BJ (cell line): ENCODE measurements around the gene KDM1B. TPM values are rescaled to one million over a fixed set of nuclear protein-coding genes. Genes with fewer than 3 reads are reported as not detected.

Experiments used
- CTCF ChIA-PET: fragments of 350-600 bp; formaldehyde crosslinking; extraction: SDS; loops from one replicate; lab custom pipeline; 2021; ENCODE audit warnings: antibody characterized with exemption, inconsistent platforms; lab: Yijun Ruan, JAX
- POLR2A ChIA-PET: fragments of 300-600 bp; sonication (Branson Sonifier 250); formaldehyde crosslinking; extraction: SDS; loops from one replicate; lab custom pipeline; 2021; ENCODE audit warnings: antibody characterized with exemption; lab: Charles Lee
- DNase-seq: peaks from one replicate; pipeline ENCODE4 v3.0.0-alpha.2; 2011; ENCODE audit warnings: low read depth
- H3K27me3 ChIP-seq: 2 replicates; pipeline ENCODE4 v1.6.0; 2011; ENCODE audit warnings: low read length; ENCODE audit not compliant: control insufficient read depth, insufficient read depth
- H3K36me3 ChIP-seq: 2 replicates; pipeline ENCODE4 v1.5.1; 2011; ENCODE audit warnings: low read length; ENCODE audit not compliant: control insufficient read depth, insufficient read depth
- H3K4me3 ChIP-seq: 2 replicates; pipeline ENCODE4 v1.5.1; 2011; ENCODE audit warnings: low read depth, mild to moderate bottlenecking, control low read depth, low read length
- CTCF ChIP-seq: IDR thresholded peaks from 2 replicates; pipeline ENCODE4 v1.5.1; 2011; ENCODE audit warnings: low read depth, mild to moderate bottlenecking, control low read depth, inconsistent platforms, low read length, moderate library complexity; ENCODE audit not compliant: insufficient read depth
- polyA plus RNA-seq: library from polyadenylated mRNA; depleted of rRNA; stranded (reverse); fragments of >200 nt; gene quantifications from 2 replicates; pipeline ENCODE4 v1.2.3, GENCODE V29; 2011; rRNA removed
- small RNA-seq: library from RNA; depleted of rRNA; stranded (forward); fragments of <200 nt; gene quantifications from one replicate; pipeline ENCODE3, GENCODE V24; 2012; ENCODE audit warnings: low replicate concordance, low read depth; ENCODE audit not compliant: insufficient read length

KDM1B gene
- polyA plus RNA-seq, 1 experiment = 10.3 TPM

GRCh38 chr6:18270216-18270615, 115.0 kb downstream of the KDM1B start:
- Histone ChIP-seq H3K27me3 (no peaks in the 10 kb centered on the region; the same call in 1 of the 2 replicates), H3K36me3 (no peaks in the 10 kb centered on the region), H3K4me3 (no peak overlapping the region)
- CTCF ChIA-PET = no interaction called here
- no peak for TF ChIP-seq CTCF
- DNase-seq = no peak
- POLR2A ChIA-PET = no interaction called here

Small RNAs within 50 kb of the gene (small RNA-seq; reads per million reads assigned to genes)
- not detected for gene RF00019

Other genes starting within 250 kb of the KDM1B start
- gene KIF13A, start 167.8 kb upstream of the KDM1B start, polyA plus RNA-seq = 41.4 and 47.9 TPM in 2 replicates
- 1.1 and 1.7 TPM in 2 replicates for gene NHLRC1, start 32.7 kb upstream of the KDM1B start, polyA plus RNA-seq
- gene TPMT, start 345 bp upstream of the KDM1B start, polyA plus RNA-seq = 10.9 and 18.0 TPM in 2 replicates
- gene DEK, start 109.1 kb downstream of the KDM1B start, polyA plus RNA-seq = 29.2 and 52.1 TPM in 2 replicates
- 1.4 and 2.0 TPM in 2 replicates for gene RNF144B, start 231.9 kb downstream of the KDM1B start, polyA plus RNA-seq